GM19468 (cell line): Measurements from ENCODE around the gene UVSSA.
"Not testable (repeated sequence)": the region's sequence is repeated elsewhere in the genome, so short reads cannot be mapped to it uniquely, and the experiment has no call there.

Source experiments
- ATAC-seq: cut with Tn5 transposase; IDR thresholded peaks from one replicate; pipeline ENCODE4 v1.9.1; 2021; ENCODE audit warnings: mild to moderate bottlenecking, moderate library complexity, moderate number of reproducible peaks; ENCODE audit not compliant: unreplicated experiment; ENCODE audit errors: extremely low read depth

Gene UVSSA

DNA sequence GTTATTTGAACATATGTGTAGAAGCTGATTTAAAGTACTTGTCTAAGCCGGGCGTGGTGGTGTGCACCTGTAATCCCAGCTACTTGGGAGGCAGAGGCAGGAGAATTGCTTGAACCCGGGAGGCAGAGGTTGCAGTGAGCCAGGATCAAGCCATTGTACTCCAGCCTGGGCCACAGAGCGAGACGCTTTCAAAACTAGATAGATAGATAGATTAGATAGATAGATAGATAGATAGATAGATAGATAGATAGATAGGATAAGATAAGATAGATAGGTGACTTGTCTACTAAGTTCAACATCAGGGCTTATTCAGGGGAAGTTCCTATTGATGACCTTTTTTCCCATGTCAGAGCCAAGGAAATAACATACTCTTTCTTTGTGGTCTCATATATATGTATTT, 46.4 kb downstream of the UVSSA start:
- not testable (repeated sequence) for ATAC-seq

GRCh38 chr4:1393866-1394265, 46.9 kb downstream of the UVSSA start:
- no peak for ATAC-seq

DNA sequence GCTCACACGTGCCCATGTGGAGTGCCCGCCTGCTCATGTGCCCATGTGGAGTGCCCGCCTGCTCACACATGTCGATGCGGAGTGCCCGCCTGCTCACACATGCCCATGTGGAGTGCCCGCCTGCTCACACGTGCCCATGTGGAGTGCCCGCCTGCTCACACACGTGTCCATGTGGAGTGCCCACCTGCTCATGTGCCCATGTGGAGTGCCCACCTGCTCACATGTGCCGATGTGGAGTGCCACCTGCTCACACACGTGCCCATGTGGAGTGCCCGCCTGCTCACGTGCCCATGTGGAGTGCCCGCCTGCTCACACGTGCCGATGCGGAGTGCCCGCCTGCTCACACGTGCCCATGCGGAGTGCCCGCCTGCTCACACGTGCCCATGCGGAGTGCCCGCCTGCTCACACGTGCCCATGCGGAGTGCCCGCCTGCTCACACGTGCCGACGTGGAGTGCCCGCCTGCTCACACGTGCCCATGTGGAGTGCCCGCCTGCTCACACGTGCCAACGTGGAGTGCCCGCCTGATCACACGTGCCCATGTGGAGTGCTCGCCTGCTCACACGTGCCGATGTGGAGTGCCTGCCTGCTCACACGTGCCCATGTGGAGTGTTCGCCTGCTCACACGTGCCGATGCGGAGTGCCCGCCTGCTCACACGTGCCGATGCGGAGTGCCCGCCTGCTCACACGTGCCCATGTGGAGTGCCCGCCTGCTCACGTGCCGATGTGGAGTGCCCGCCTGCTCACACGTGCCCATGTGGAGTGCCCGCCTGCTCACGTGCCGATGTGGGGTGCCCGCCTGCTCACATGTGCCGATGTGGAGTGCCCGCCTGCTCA, 47.8 kb downstream of the UVSSA start:
- not testable (repeated sequence) for ATAC-seq

- ATAC-seq, result not testable (repeated sequence)
Measured at GRCh38 chr4:1395389-1395820, 48.4 kb downstream of the UVSSA start.

DNA sequence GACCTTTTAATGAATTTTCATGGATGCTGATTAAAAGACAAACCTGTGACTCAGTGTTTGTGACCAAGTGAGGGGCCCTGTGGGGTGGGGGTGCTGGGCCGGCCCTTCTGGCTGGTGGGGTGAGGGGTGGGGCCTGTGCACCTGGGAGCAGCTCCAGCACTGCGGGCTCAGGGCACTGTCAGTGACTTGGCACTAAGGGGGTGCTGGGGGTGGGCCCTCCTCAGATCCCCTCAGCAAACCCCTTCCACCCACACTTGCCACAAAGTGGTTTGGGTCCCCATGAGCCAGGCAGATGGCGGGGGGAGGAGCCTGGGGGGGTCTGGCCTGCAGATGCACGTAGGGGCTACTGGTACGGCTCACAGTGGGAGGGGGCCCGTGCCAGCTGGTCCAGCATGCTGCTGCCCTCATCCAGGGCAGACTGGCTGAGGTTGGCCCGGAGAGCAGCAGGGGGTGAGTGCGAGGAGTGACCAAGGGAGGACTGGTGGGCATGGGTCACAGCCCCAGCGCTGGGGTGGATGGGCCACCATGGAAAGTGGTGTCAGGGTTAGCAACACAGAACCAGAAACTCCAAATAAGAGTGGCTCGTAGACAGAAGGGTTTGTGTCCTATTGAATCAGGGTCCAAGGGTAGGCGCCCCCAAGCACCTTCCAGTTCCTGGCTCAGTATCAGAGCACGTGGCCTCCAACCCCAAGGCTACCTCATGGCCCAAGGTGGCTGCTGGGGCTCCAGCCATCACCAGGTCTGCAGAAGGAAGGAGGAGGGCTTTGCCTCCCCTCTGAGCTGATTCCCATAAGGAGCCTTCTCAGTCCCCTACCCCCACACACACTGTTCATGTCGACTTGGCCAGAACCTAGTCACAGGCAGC, 49.2 kb downstream of the UVSSA start:
- ATAC-seq, result no peak

GRCh38 chr4:1396806-1397455, 49.9 kb downstream of the UVSSA start:
- no peak for ATAC-seq

GRCh38 chr4:1398681-1399507, 51.9 kb downstream of the UVSSA start:
- no peak for ATAC-seq

- no peak for ATAC-seq
Measured at GRCh38 chr4:1399508-1400190, 52.6 kb downstream of the UVSSA start.

DNA sequence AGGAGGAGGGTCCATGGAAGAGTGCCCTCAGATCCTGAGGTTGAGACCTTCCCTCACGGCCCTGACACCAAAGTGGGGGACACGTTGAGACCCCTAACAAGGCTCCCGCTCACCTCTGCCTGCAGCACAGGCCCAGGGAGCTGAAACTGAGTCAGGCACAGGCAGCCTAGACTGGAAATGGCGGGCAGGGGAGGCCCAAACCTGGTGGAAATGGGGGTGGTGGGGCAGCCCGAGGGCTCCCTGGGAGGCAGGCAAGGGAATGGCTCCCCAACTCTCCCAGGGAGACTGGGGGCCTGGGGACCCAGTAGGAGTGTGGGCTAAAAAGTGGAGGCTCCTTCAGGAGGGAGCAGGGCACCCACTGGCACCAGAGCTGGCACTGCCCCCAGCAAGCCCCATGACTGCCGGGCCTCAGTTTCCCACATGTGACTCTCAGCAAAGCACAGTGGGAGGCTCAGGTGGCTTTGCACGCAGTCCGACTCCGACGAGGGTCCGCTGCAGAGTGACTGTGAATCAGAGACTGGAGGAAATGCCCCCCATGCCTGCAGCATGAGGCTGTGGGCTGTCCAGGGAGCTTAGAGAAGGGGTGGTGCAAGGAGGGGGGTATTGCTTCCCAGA, 53.3 kb downstream of the UVSSA start:
- ATAC-seq, result no peak

DNA sequence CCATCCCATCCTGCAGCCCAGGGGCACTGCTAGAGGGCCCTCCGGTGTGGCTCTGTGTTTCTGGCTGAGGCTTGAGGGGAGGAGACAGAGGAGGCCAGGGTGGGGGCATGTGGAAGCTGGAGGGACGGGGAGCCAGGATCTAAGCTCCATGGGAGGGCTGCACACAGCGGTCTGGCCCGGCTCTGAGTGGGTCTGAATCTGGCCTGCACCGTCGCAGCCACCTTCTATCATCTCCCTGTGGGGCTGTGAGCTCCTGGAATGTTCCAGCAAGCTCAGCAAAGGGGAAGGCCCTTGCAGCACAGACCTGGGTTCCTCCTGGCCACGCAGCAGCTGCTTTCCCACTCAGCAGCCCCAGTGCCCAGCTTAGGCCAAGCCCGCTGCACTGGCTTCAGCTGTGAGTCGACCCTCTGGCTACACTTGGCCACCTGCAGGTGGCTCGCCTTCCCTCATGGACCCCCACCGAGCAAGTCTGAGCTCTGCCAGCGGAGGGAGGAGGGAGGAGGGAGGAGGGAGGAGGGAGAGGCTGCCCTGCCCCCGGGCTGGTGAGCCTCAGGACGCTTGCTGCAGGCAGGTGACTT, 53.9 kb downstream of the UVSSA start:
- ATAC-seq, result no peak

DNA sequence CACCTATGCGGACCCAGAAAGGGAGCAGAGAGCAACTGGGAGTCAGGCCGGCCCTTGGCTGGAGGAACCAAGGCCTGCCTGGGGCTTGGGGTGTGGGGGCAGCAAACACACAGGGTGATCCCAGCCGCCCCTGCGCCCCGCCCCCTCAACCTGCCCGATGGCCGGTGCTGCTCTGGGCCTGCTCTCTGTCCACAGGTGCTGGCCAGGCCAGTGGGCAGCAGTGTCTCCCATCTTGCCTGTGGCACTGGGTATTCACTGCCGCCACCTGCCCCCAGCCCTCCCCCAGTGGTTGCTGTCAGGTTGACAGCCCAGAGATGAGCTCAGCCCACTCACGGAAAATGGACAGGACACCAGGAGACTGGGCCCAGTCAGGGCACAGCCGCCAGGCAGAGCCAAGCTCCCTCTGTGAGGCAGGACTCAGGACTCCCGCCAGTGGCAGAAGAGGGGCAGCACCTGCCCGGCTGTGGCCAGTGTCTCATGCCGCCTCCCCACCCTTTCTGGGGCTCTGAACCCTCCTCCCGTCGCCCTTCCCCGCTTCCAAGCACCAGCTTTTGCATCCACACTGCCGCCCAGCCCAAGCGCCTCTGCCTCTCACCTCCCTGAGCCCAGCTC, 54.5 kb downstream of the UVSSA start:
- ATAC-seq, result no peak

DNA sequence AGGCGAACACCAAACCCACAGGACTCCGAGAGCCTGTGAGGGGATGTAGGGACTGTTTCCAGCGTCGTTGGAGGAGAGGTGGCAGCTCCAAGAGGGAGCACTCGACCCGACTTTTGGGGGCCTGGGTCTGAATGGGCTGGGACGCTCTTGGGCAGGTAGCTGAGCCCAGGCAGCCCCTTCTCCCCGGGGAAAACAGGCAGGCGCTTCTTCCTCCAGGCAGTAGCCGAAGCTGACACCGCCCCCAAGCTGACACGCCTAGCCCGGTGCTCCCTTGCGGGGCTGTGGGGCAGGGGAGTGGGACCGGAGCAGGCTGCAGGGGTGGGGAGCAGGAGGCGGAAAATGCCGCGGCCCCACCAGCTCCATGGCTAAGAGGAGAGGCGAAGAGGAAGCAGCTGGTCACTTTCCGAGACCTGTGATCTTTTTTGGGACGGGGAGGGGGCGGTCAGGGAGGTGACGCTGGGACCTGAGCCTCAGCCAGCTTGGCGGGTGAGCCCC, 55.1 kb downstream of the UVSSA start:
- no peak for ATAC-seq

DNA sequence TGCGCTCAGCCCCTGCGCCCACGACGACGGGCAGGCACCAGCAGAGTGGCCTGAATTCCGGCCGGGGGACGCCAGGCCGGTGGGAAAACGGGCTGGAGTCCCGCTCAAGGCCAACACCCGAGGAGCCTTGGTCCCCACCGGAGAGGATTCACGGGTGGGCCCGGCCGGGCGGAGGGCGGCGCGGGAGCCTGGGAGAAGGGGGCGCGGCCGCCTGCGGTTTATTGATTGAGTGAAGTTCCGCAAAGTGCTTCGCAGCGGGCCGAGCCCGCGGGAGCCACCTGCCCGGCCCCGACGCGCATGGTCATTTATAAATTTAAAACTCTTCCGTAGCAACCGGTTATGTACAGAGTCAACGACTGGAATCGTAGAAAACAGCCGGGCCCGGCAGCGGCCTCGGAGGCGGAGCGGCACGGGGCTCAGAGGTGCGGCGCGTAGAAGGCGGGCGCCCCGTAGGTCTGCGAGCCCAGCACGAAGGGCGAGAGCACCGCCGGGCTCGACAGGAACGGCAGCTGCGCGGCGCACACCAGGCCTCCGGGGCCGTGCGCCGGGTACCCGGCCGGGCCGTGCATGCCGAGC, 55.6 kb downstream of the UVSSA start:
- no peak for ATAC-seq

DNA sequence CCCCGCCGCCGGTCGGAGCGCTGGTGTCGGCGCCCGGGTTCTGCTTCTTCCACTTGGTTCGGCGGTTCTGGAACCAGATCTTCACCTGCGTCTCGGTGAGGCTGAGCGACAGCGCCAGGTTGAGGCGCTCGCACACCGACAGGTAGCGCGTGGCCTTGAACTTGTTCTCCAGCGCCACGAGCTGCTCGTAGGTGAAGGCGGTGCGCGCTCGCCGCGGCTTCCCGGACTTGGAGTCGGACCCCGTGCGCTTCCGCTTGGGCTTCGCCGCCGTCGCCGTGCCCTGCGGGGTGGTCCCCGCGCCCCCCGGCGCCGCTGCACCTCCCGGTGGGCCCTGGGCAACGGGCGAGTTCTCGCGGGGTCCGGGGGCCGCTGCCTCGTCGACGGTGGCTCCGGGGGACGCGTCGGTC, 56.2 kb downstream of the UVSSA start:
- no peak for ATAC-seq

GRCh38 chr4:1403591-1404572, 56.9 kb downstream of the UVSSA start:
- ATAC-seq, result no peak

GRCh38 chr4:1404573-1405253, 57.7 kb downstream of the UVSSA start:
- ATAC-seq, result no peak
